Smooth muscle cell (in vitro differentiated cells): ENCODE data around the gene CA5B. TPM values are rescaled to one million over a fixed set of nuclear protein-coding genes. Genes with fewer than 3 reads are reported as not detected.

Experiments
- DNase-seq: peaks from one replicate; lab custom pipeline; 2025; ENCODE audit not compliant: unreplicated experiment; lab: John Stamatoyannopoulos, UW
- H2AFZ ChIP-seq: fragments of 200-600 bp; sonication (generic); 2 replicates; pipeline ENCODE4 v1.6.0; 2016; ENCODE audit warnings: antibody characterized with exemption, low read depth, mild to moderate bottlenecking
- H3F3A ChIP-seq: fragments of 200-600 bp; sonication (generic); 2 replicates; pipeline ENCODE4 v1.6.0; 2017; ENCODE audit warnings: antibody characterized with exemption, low read depth
- H3K27ac ChIP-seq: fragments of 200-600 bp; sonication (generic); 2 replicates; pipeline ENCODE4 v1.5.1; 2016; ENCODE audit warnings: low read depth, mild to moderate bottlenecking
- H3K27me3 ChIP-seq: fragments of 200-600 bp; sonication (generic); 2 replicates; pipeline ENCODE4 v1.6.1; 2016; ENCODE audit warnings: low read depth, mild to moderate bottlenecking
- H3K36me3 ChIP-seq: fragments of 200-600 bp; sonication (generic); 2 replicates; pipeline ENCODE4 v1.5.1; 2016; ENCODE audit warnings: low read depth
- H3K4me1 ChIP-seq: fragments of 200-600 bp; sonication (generic); 2 replicates; pipeline ENCODE4 v1.5.1; 2016; ENCODE audit warnings: low read depth
- H3K4me2 ChIP-seq: fragments of 200-600 bp; sonication (generic); 2 replicates; pipeline ENCODE4 v1.6.0; 2016; ENCODE audit warnings: mild to moderate bottlenecking
- H3K4me3 ChIP-seq: fragments of 200-600 bp; sonication (generic); 2 replicates; pipeline ENCODE4 v1.5.1; 2016; ENCODE audit warnings: mild to moderate bottlenecking
- H3K79me2 ChIP-seq: fragments of 200-600 bp; sonication (generic); 2 replicates; pipeline ENCODE4 v1.6.0; 2016; ENCODE audit warnings: low read depth, mild to moderate bottlenecking
- H3K9ac ChIP-seq: fragments of 200-600 bp; sonication (generic); 2 replicates; pipeline ENCODE4 v1.6.0; 2016; ENCODE audit warnings: low read depth
- H3K9me3 ChIP-seq: fragments of 200-600 bp; sonication (generic); replicated peaks from 2 replicates; pipeline ENCODE4 v1.5.1; 2016; ENCODE audit warnings: low read depth
- H4K20me1 ChIP-seq: fragments of 200-600 bp; sonication (generic); 2 replicates; pipeline ENCODE4 v1.6.0; 2016; ENCODE audit warnings: low read depth
- WGBS: methylation state at CpG from one replicate; pipeline ENCODE4 v1.1.7; 2016; ENCODE audit warnings: low lambda C conversion rate; 5-methylcytosine and 5-hydroxymethylcytosine counted together
- polyA plus RNA-seq: library from polyadenylated mRNA; unstranded; fragments of >200 nt; fragmentation: Nextera tagmentation; extraction: Ambion mirVana; gene quantifications from 2 replicates; pipeline ENCODE4 v1.2.1, GENCODE V29; 2016
- total RNA-seq: library from RNA; depleted of rRNA; stranded (reverse); fragments of >200 nt; gene quantifications from 2 replicates; pipeline ENCODE4 v1.2.3, GENCODE V29; 2014
- TF ChIP-seq, protein P1 (sequence below): fragments of 200-600 bp; sonication (generic); IDR thresholded peaks from 2 replicates; pipeline ENCODE4 v1.5.1; 2017; ENCODE audit warnings: borderline replicate concordance, mild to moderate bottlenecking, antibody characterized with exemption; ENCODE audit not compliant: insufficient read depth, poor library complexity, severe bottlenecking

CA5B gene
- total and polyA plus RNA-seq, 2 experiments from 2014 or later, result 10.1 to 10.3 TPM

DNA sequence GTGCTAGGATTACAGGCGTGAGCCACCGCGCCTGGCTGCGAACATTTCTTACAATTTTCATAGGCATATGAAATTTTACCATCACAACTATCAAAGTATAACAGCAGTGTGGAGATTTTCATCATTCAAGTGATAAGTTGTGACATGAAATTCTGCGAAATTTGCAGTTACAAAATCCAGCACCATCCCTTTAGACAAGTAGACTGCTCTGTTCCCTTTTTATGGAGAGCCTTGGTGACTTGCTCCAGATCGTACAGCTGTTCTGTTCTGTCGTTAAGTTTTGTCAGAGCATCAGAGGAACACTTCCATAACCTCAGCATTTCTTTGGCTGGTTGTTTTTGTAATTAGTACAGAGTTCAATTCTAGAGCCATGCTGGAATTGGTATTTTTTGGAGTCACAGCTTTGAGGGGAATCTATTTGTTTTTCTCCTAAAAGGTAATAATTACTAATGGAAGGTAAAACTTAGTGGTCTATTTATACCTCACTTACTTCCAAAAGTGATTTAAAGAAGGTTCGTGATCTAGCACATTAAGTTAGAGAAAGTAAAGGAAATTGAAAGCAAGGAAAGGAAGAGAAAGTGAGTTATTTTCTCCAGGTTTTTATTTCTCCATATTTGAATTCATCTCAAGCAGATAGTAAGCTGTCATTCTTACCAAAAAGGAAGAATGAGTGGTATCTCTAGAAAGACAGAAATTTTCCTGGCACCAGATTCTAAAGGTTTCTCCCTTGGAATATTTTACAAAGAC lies 74.3 kb downstream of the CA5B start:
- Histone ChIP-seq H3K9ac (no peak overlapping the region), H3K27ac (no peak overlapping the region), H3K4me2 (no peak overlapping the region), H3K79me2 (no peaks in the 10 kb centered on the region), H3K9me3 (no peaks in the 10 kb centered on the region), H3K4me1 (peaks cover 7% of the 10 kb centered on the region), H3K4me3 (no peak overlapping the region), H3K27me3 (no peaks in the 10 kb centered on the region), H2AFZ (no peak overlapping the region), H3K36me3 (peaks cover 12% of the 10 kb centered on the region), H4K20me1 (no peaks in the 10 kb centered on the region), H3F3A (peaks cover 5% of the 10 kb centered on the region)
- TF ChIP-seq, protein P1, sequence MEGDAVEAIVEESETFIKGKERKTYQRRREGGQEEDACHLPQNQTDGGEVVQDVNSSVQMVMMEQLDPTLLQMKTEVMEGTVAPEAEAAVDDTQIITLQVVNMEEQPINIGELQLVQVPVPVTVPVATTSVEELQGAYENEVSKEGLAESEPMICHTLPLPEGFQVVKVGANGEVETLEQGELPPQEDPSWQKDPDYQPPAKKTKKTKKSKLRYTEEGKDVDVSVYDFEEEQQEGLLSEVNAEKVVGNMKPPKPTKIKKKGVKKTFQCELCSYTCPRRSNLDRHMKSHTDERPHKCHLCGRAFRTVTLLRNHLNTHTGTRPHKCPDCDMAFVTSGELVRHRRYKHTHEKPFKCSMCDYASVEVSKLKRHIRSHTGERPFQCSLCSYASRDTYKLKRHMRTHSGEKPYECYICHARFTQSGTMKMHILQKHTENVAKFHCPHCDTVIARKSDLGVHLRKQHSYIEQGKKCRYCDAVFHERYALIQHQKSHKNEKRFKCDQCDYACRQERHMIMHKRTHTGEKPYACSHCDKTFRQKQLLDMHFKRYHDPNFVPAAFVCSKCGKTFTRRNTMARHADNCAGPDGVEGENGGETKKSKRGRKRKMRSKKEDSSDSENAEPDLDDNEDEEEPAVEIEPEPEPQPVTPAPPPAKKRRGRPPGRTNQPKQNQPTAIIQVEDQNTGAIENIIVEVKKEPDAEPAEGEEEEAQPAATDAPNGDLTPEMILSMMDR, result no peak
- DNase-seq, result no peak
- WGBS, result 88% methylated on average over 8 of the region's 8 CpGs

DNA sequence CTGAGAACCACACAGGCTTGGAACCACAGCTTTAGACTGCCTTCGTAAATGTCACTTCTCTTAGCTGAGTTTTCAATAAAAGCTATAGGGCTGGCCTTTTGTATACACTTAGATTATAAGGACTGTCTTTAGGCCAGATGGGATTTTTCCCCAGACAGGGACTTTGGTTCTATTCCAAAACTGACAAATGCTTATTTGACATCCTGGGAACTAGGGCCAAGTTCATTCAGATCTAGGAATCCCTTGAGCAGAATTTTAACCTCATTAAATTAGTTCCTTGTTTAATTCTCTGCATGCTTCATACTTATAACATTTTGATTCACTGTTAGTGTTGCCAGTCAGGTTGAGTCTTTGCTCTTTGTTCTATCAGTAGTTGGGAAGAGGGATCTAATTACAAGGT lies 75.3 kb downstream of the CA5B start:
- no peak overlapping the region for H3K9ac ChIP-seq
- no peaks in the 10 kb centered on the region for H3K27me3 ChIP-seq
- H3K4me2 ChIP-seq, result no peak overlapping the region
- no peaks in the 10 kb centered on the region for H3K79me2 ChIP-seq
- no peak overlapping the region for H3K27ac ChIP-seq
- H3K36me3 ChIP-seq, result peaks cover 12% of the 10 kb centered on the region
- no peak for DNase-seq
- H2AFZ ChIP-seq, result no peak overlapping the region
- no peaks in the 10 kb centered on the region for H3K9me3 ChIP-seq
- TF ChIP-seq, protein P1, result no peak
- peaks cover 5% of the 10 kb centered on the region for H3F3A ChIP-seq
- no peaks in the 10 kb centered on the region for H4K20me1 ChIP-seq
- no peak overlapping the region for H3K4me3 ChIP-seq
- H3K4me1 ChIP-seq, result peaks cover 7% of the 10 kb centered on the region
- WGBS, result 83% methylated on average over 1 of the region's 1 CpG

DNA sequence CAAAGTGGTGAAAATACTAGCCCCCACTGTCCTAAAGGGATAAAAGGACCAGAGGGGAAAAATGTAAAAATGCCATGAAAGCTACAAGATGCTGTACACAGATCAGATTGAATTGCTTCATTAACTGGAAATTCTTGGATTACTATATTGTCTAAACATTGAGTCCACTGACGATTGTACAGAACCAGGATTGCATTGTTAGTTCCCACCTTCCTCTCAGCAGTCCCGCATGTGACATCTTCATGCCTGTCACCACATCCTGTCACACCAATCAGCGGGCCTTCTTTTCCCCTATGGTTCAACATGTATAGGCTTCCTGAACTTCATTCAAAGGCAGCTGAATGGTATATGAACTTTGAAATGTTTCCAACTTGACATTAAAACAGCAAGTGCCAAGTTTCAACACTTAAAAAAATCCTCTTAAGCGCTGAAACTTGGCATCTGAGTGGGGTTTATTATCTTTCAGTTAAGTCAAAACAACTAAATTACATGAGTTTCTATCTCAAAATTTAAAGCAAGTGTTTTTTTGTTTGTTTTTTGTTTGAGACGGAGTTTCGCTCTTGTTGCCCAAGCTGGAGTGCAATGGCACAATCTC lies 76.8 kb downstream of the CA5B start:
- H3K27me3 ChIP-seq, result no peaks in the 10 kb centered on the region
- no peak for DNase-seq
- H3K79me2 ChIP-seq, result no peaks in the 10 kb centered on the region
- peaks cover 7% of the 10 kb centered on the region for H3K4me1 ChIP-seq
- no peaks in the 10 kb centered on the region for H3K9me3 ChIP-seq
- no peak overlapping the region for H3K4me2 ChIP-seq
- H3K4me3 ChIP-seq, result no peak overlapping the region
- peaks cover 8% of the 10 kb centered on the region for H3F3A ChIP-seq
- H4K20me1 ChIP-seq, result no peaks in the 10 kb centered on the region
- H3K36me3 ChIP-seq, result peaks cover 12% of the 10 kb centered on the region
- TF ChIP-seq, protein P1, result no peak
- no peak overlapping the region for H3K27ac ChIP-seq
- H3K9ac ChIP-seq, result no peak overlapping the region
- 88% methylated on average over 6 of the region's 6 CpGs for WGBS
- no peak overlapping the region for H2AFZ ChIP-seq
